Ishikawa (cell line): ENCODE measurements around the gene CACNB4.

Experiments used
- CEBPB ChIP-seq: IDR thresholded peaks from 2 replicates; pipeline ENCODE4 v1.6.1; 2012
- CREB1 ChIP-seq: IDR thresholded peaks from 2 replicates; pipeline ENCODE4 v1.6.1; 2012; ENCODE audit warnings: low read depth
- EGR1 ChIP-seq: IDR thresholded peaks from 2 replicates; pipeline ENCODE4 v1.6.1; 2012
- EP300 ChIP-seq: IDR thresholded peaks from 2 replicates; pipeline ENCODE4 v1.6.1; 2012; ENCODE audit warnings: borderline replicate concordance
- FOXM1 ChIP-seq: IDR thresholded peaks from 2 replicates; pipeline ENCODE4 v1.6.1; 2012; ENCODE audit warnings: low read depth, borderline replicate concordance
- MAX ChIP-seq: IDR thresholded peaks from 2 replicates; pipeline ENCODE4 v1.6.1; 2012
- NFIC ChIP-seq: IDR thresholded peaks from 2 replicates; pipeline ENCODE4 v1.6.1; 2012
- RAD21 ChIP-seq: IDR thresholded peaks from 2 replicates; pipeline ENCODE4 v1.6.1; 2012; ENCODE audit warnings: low read depth
- REST ChIP-seq: IDR thresholded peaks from 2 replicates; pipeline ENCODE4 v1.6.1; 2012; ENCODE audit warnings: low read depth, mild to moderate bottlenecking
- TAF1 ChIP-seq: IDR thresholded peaks from 2 replicates; pipeline ENCODE4 v1.6.1; 2012; ENCODE audit warnings: low read depth, mild to moderate bottlenecking
- TCF12 ChIP-seq: IDR thresholded peaks from 2 replicates; pipeline ENCODE4 v1.6.1; 2012; ENCODE audit warnings: low read depth
- YY1 ChIP-seq: IDR thresholded peaks from 2 replicates; pipeline ENCODE4 v1.6.1; 2012; ENCODE audit warnings: low read depth

GRCh38 chr2:151841047-151841424 lies 257.8 kb downstream of the CACNB4 start:
- no peak for TF ChIP-seq MAX
- TF ChIP-seq TAF1 = no peak
- no peak for TF ChIP-seq NFIC
- TF ChIP-seq EP300 = no peak
- TF ChIP-seq CREB1 = no peak
- TF ChIP-seq REST = no peak
- TF ChIP-seq TCF12 = no peak
- no peak for TF ChIP-seq FOXM1
- no peak for TF ChIP-seq RAD21
- no peak for TF ChIP-seq CEBPB
- no peak for TF ChIP-seq YY1
- no peak for TF ChIP-seq EGR1
